Lower leg skin (tissue), 4 donors: Measurements from ENCODE around the gene AMPH. TPM values are rescaled to one million over a fixed set of nuclear protein-coding genes. Genes with fewer than 3 reads are reported as not detected.
"Not testable (repeated sequence)": the region's sequence is repeated elsewhere in the genome, so short reads cannot be mapped to it uniquely, and the experiment has no call there.

Source experiments
- DNase-seq, 2 donors: peaks; one replicate each; pipeline ENCODE4 v3.0.0-alpha.2; 2019; ENCODE audit warnings: low spot score in 2 of 2
- H3K4me3 ChIP-seq: fragments of 200-600 bp; sonication (generic); 2 replicates; pipeline ENCODE4 v1.5.1; 2017; ENCODE audit warnings: mild to moderate bottlenecking, low read depth; ENCODE audit not compliant: poor library complexity, severe bottlenecking
- POLR2A ChIP-seq, 2 donors: fragments of 450-650 bp; IDR thresholded peaks; one replicate each; pipeline ENCODE4 v1.6.1; 2016 to 2017; ENCODE audit warnings: antibody characterized with exemption in 2 of 2, mild to moderate bottlenecking in 1 of 2, moderate library complexity in 1 of 2
- WGBS, 2 donors: methylation state at CpG; one replicate each; pipeline ENCODE4 v1.1.5; 2018; 5-methylcytosine and 5-hydroxymethylcytosine counted together
- intact Hi-C: fragments of 100-400 bp; cut with DNase I; formaldehyde crosslinking; loops from one replicate; pipeline ENCODE4 v1.15.0; 2023; ENCODE audit warnings: low total_unique reads
- total RNA-seq, 4 donors: library from RNA; depleted of rRNA; stranded (reverse); fragments of >200 nt; gene quantifications; one replicate each; pipeline ENCODE4 v1.1.0, GENCODE V29; 2016
- TF ChIP-seq, protein P1 (sequence below), 3 donors: fragments of 450-650 bp; IDR thresholded peaks; one replicate each; pipeline ENCODE4 v1.5.1; 2016; ENCODE audit warnings: antibody characterized with exemption in 3 of 3, mild to moderate bottlenecking in 3 of 3, moderate library complexity in 2 of 3

Gene AMPH
- total RNA-seq, 4 donors from 2014 or later: 0.47 to 6.7 (median 3.8) TPM

DNA sequence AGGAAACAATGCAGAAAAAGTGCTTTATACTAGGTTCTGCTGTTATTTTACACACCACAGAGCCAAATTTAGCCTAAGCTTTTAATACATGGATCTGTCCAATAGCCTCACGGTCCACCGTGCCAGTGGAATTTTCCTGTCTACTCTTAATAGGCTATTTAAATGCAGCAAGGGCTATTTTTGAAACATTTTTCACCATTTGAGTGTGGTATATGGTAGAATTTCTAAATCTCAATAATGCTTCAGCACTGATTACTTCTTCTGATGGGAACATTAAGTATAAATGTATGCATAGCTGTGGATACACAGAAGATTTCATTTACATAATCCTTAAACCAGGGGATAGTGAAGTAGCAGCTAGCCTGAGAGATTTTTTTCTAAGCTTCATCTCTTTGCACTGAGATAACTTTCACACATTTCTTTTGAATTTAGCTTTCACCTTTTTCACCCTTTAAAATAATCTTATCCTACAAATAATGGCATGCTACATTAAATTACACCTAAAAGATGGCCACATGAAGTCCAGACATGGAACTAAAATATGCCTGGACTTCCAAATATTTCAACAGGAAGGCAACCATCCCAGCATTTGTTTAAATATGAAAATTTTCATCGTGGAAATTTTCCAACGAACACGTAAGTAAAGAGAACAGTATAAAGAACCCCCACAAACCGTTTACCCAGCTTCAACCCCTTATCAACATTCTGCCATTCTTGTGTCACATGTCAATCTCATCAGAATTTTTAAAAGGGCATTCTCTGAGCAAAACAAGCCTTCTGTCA is 45.4 kb downstream of the AMPH start:
- intact Hi-C loops: no loop called here
- no peak for DNase-seq

DNA sequence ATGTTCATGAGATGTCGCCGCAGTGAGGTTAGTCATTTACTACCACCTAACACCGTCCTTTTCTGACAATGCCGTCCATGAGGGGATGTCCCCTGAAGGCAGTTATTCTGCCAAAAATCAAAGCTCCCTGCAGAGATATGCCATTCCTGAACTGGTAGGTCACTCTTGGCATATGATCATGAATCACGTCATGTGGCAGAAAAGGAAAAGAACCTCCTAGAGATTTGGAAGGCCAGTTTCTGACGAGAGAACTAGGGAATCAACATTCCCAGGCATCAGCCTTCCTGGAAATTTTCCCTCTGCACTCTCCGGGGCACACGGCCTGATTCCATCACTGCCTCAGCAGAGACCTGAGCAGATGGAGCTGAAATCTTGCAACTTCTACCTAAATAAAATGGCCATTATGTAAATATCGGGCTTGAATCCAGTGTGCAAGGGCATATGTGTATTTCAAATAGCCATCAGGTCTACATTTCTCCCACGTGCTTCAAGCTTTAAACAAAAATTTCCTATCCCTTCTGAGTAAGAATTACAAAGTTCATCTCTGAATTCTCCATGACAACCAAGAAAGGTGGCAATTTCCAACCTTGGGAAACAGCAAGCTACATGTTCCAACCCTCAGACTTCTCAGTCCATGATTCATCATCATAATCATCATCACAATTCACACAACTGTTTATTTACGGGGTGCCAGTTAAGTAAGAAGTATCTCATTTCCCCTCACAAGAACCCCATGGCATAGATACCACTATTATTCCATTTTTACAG is 46.5 kb downstream of the AMPH start:
- 53 to 56% methylated on average over 11 of the region's 11 CpGs for WGBS, 2 donors
- no peak overlapping the region for H3K4me3 ChIP-seq
- TF ChIP-seq POLR2A (IDR thresholded peaks at IDR 0.05): no peak
- TF ChIP-seq, protein P1, sequence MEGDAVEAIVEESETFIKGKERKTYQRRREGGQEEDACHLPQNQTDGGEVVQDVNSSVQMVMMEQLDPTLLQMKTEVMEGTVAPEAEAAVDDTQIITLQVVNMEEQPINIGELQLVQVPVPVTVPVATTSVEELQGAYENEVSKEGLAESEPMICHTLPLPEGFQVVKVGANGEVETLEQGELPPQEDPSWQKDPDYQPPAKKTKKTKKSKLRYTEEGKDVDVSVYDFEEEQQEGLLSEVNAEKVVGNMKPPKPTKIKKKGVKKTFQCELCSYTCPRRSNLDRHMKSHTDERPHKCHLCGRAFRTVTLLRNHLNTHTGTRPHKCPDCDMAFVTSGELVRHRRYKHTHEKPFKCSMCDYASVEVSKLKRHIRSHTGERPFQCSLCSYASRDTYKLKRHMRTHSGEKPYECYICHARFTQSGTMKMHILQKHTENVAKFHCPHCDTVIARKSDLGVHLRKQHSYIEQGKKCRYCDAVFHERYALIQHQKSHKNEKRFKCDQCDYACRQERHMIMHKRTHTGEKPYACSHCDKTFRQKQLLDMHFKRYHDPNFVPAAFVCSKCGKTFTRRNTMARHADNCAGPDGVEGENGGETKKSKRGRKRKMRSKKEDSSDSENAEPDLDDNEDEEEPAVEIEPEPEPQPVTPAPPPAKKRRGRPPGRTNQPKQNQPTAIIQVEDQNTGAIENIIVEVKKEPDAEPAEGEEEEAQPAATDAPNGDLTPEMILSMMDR (IDR thresholded peaks at IDR 0.05): no peak
- DNase-seq: no peak
- intact Hi-C loops: no loop called here

More for the DNA sequence above, 45.4 kb downstream of the AMPH start:
- no peak overlapping the region for H3K4me3 ChIP-seq
- TF ChIP-seq, protein P1 (IDR thresholded peaks at IDR 0.05): no peak
- TF ChIP-seq POLR2A (IDR thresholded peaks at IDR 0.05): no peak
- 75 to 78% methylated on average over 6 of the region's 6 CpGs for WGBS, 2 donors

DNA sequence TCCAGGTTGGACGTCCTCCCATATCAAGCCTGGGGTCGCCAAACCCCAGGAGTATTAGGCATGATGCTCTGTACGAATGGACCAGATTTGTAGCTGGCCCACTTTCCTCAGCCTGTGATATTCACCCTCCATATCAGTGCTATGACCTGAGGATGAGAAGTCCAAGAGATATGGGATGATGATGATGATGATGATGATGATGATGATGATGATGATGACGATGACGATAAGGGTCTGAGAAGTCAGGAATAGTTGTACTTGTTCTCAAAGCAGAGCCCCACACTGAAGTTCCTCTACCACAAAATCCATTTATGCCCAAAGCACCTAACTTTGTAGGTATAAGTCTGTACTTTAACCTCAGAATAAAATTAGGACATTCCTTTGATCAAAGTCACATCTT is 50.7 kb downstream of the AMPH start:
- intact Hi-C loops: no loop called here
- no peak overlapping the region for H3K4me3 ChIP-seq
- DNase-seq: no peak
- TF ChIP-seq, protein P1 (IDR thresholded peaks at IDR 0.05): no peak
- TF ChIP-seq POLR2A (IDR thresholded peaks at IDR 0.05): no peak
- 78 to 88% methylated on average over 5 of the region's 5 CpGs for WGBS, 2 donors

DNA sequence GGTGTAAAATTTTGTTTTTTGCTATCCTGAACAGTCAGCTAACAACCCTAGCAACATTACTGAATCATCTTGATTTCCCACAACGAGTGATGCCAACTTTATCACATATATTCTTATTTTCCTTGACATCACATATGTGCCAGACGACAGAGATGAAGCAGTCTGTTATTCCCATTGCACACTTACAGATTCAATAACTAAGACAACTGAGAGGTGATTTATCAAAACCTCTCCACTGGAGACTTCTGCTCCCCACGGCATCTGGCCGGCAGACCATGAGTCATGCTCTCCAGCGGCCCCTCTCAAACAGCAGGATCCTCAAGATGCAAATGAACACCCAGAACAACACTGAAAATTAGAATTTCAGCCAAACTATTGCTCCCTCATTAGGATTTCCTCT is 57.1 kb downstream of the AMPH start:
- no peak for TF ChIP-seq POLR2A (IDR thresholded peaks at IDR 0.05)
- TF ChIP-seq, protein P1 (IDR thresholded peaks at IDR 0.05): no peak
- no peak overlapping the region for H3K4me3 ChIP-seq
- WGBS, 2 donors: 46 to 50% methylated on average over 5 of the region's 5 CpGs
- no peak for DNase-seq
- intact Hi-C loops: no loop called here

DNA sequence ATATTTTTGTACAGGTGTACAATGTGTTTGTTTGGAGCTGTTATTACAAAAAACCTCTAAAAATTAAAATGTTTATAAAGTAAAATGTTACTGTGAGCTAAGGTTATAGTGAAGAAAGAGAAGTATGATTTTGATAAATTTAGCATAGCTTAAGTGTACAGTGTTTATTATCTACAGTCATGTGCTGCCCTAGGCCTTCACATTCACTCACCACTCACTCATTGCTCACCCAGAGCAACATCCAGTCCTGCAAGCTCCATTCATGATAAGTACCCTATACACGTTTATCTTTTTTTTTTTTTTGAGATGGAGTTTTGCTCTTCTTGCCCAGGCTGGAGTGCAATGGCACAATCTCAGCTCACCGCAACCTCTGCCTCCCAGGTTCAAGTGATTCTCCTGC is 59.6 kb downstream of the AMPH start:
- H3K4me3 ChIP-seq, intact Hi-C loops, DNase-seq: not testable (repeated sequence)
- 84 to 88% methylated on average over 2 of the region's 2 CpGs for WGBS, 2 donors

DNA sequence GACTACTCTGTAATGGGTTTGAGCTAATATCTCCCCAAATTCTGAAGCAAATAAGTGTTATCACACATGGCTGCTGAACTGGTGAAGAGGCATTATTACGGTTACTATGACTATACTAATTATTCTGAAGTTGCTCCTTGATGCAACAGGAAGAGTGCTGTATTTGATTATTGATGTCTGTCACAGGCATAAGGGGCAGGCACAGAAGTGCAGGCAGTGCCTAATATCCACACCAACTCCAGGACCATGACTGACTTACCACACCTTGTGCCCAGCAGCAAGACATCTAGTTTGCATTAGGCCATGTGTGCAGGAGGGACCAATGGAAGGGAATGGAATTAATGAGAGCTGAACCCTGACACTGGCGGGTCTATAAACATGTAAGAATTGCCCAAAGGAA is 62.7 kb downstream of the AMPH start:
- no peak overlapping the region for H3K4me3 ChIP-seq
- 88 to 90% methylated on average over 2 of the region's 2 CpGs for WGBS, 2 donors
- no peak for TF ChIP-seq POLR2A (IDR thresholded peaks at IDR 0.05)
- intact Hi-C loops: no loop called here
- DNase-seq: no peak
